DND-41 (cell line): ENCODE data around the gene IGSF21.

Experiments
- ATAC-seq: fragments of 200-7000 bp; cut with Tn5 transposase; 3 replicates; pipeline ENCODE4 v1.9.1; 2021; ENCODE audit warnings: low read depth; ENCODE audit not compliant: insufficient read depth
- DNase-seq: peaks from one replicate; pipeline ENCODE4 v3.0.0-alpha.2; 2020
- H2AFZ ChIP-seq: 2 replicates; pipeline ENCODE4 v1.6.0; 2012; ENCODE audit warnings: low read depth, low read length
- H3K27ac ChIP-seq: 2 replicates; pipeline ENCODE4 v1.5.1; 2012; ENCODE audit warnings: low read length, inconsistent platforms
- H3K27me3 ChIP-seq: fragments of 200-600 bp; sonication (generic); 2 replicates; pipeline ENCODE4 v1.6.0; 2012; ENCODE audit warnings: low read length, mild to moderate bottlenecking, inconsistent platforms; ENCODE audit not compliant: insufficient read depth, poor library complexity
- H3K36me3 ChIP-seq: 2 replicates; pipeline ENCODE4 v1.5.1; 2012; ENCODE audit warnings: low read length, inconsistent platforms; ENCODE audit not compliant: insufficient read depth
- H3K4me1 ChIP-seq: 2 replicates; pipeline ENCODE4 v1.5.1; 2012; ENCODE audit warnings: mild to moderate bottlenecking, low read length; ENCODE audit not compliant: insufficient read depth
- H3K4me2 ChIP-seq: 2 replicates; pipeline ENCODE4 v1.6.0; 2012; ENCODE audit warnings: mild to moderate bottlenecking, moderate library complexity, low read length, inconsistent platforms; ENCODE audit not compliant: insufficient read depth
- H3K4me3 ChIP-seq, 2 experiments: fragments of 200-600 bp in 1 of 2; shearing (Covaris generic) in 1 of 2; 2 replicates each; pipeline ENCODE4 v1.5.1; 2012 to 2016; ENCODE audit warnings: inconsistent platforms in 2 of 2, low read length in 2 of 2, mild to moderate bottlenecking in 2 of 2, low read depth in 1 of 2, moderate library complexity in 1 of 2
- H3K79me2 ChIP-seq: 2 replicates; pipeline ENCODE4 v1.6.0; 2012; ENCODE audit warnings: low read length, inconsistent platforms; ENCODE audit not compliant: insufficient read depth
- H3K9ac ChIP-seq: 2 replicates; pipeline ENCODE4 v1.6.0; 2012; ENCODE audit warnings: low read depth, mild to moderate bottlenecking, inconsistent platforms, low read length, moderate library complexity
- H3K9me3 ChIP-seq: 2 replicates; pipeline ENCODE4 v1.5.1; 2012; ENCODE audit warnings: low read length, moderate library complexity, mild to moderate bottlenecking, inconsistent platforms; ENCODE audit not compliant: insufficient read depth, severe bottlenecking
- H4K20me1 ChIP-seq: 2 replicates; pipeline ENCODE4 v1.6.0; 2012; ENCODE audit warnings: low read length; ENCODE audit not compliant: insufficient read depth
- CTCF ChIP-seq: IDR thresholded peaks from 2 replicates; pipeline ENCODE4 v1.5.1; 2012; ENCODE audit warnings: borderline replicate concordance, low read length, moderate library complexity, mild to moderate bottlenecking; ENCODE audit not compliant: poor library complexity, severe bottlenecking; ENCODE audit errors: extremely low read depth
- EZH2 ChIP-seq: IDR thresholded peaks from 3 replicates; pipeline ENCODE4 v1.6.1; 2012; ENCODE audit warnings: borderline replicate concordance, low read depth, mild to moderate bottlenecking, moderate library complexity, low read length, inconsistent platforms; ENCODE audit not compliant: severe bottlenecking

IGSF21 gene

GRCh38 chr1:18360251-18360650 is 252.7 kb downstream of the IGSF21 start:
- Histone ChIP-seq H3K4me2 (no peak overlapping the region), H3K9ac (no peak overlapping the region), H3K4me1 (no peaks in the 10 kb centered on the region), H3K79me2 (no peaks in the 10 kb centered on the region), H3K9me3 (no peaks in the 10 kb centered on the region), H4K20me1 (no peaks in the 10 kb centered on the region; the same call in 1 of the 2 replicates), H2AFZ (no peak overlapping the region), H3K4me3 (no peak overlapping the region), H3K36me3 (no peaks in the 10 kb centered on the region), H3K27ac (no peak overlapping the region), H3K27me3 (peaks cover 4% of the 10 kb centered on the region)
- DNase-seq, result no peak
- no peak for ATAC-seq
- TF ChIP-seq CTCF (no peak), EZH2 (no peak)

DNA sequence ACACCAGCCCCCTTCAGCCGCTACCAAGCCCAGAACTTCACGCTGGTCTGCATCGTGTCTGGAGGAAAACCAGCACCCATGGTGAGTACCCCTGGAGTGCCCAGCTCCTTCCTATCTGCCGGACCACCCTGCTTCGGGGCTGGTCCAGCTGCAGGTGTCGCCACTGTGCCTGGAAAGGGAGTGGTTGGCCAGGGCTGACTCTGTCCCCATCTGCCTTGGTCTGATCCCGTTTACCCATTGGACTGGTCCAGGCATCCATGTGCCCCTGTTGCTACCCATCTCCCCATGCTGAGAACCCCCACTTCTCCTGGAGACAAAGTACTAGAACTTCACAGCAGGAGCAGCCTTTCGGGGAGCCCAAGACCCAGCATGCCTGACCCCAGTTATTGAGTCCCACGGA is 254.6 kb downstream of the IGSF21 start:
- H3K79me2 ChIP-seq, result no peaks in the 10 kb centered on the region
- no peaks in the 10 kb centered on the region for H3K4me1 ChIP-seq
- no peak overlapping the region for H3K4me2 ChIP-seq
- no peak overlapping the region for H3K27ac ChIP-seq
- no peak overlapping the region for H3K9ac ChIP-seq
- H2AFZ ChIP-seq, result no peak overlapping the region
- peaks cover 4% of the 10 kb centered on the region for H3K27me3 ChIP-seq
- TF ChIP-seq CTCF, result no peak
- no peak for TF ChIP-seq EZH2
- no peaks in the 10 kb centered on the region for H3K9me3 ChIP-seq
- no peak overlapping the region for H3K4me3 ChIP-seq
- H3K36me3 ChIP-seq, result no peaks in the 10 kb centered on the region
- no peak for DNase-seq
- no peak for ATAC-seq
- H4K20me1 ChIP-seq, result no peaks in the 10 kb centered on the region; the same call in 1 of the 2 replicates

GRCh38 chr1:18363436-18363835 is 255.8 kb downstream of the IGSF21 start:
- no peak for DNase-seq
- no peaks in the 10 kb centered on the region for H3K4me1 ChIP-seq
- H4K20me1 ChIP-seq, result no peaks in the 10 kb centered on the region; the same call in 1 of the 2 replicates
- peaks cover 4% of the 10 kb centered on the region for H3K27me3 ChIP-seq
- H3K9ac ChIP-seq, result no peak overlapping the region
- no peak for ATAC-seq
- no peaks in the 10 kb centered on the region for H3K36me3 ChIP-seq
- H3K79me2 ChIP-seq, result no peaks in the 10 kb centered on the region
- no peak overlapping the region for H3K4me3 ChIP-seq
- no peak overlapping the region for H3K27ac ChIP-seq
- no peak overlapping the region for H3K4me2 ChIP-seq
- TF ChIP-seq EZH2, result no peak
- no peak for TF ChIP-seq CTCF
- no peaks in the 10 kb centered on the region for H3K9me3 ChIP-seq
- H2AFZ ChIP-seq, result no peak overlapping the region
